Stimulated activated memory B cell treated with anti-CD40 and anti-IgM and Interleukin-4, amounts not matched to agents 10 μg/mL and 1 μg/mL and 100 μg/mL, for 72 hours (primary cell): ENCODE measurements around the gene SBF2.

Source experiments
- ATAC-seq: fragments of 150-1000 bp; cut with Tn5 transposase; 2 replicates; pipeline ENCODE4 v1.10.0; 2021
- H3K27ac Mint-ChIP-seq: one replicate; pipeline ENCODE4 v1.8.0; 2022; ENCODE audit warnings: mild to moderate bottlenecking, mixed read lengths
- H3K27me3 Mint-ChIP-seq: one replicate; pipeline ENCODE4 v1.8.0; 2022; ENCODE audit warnings: mixed read lengths
- H3K36me3 Mint-ChIP-seq: one replicate; pipeline ENCODE4 v1.8.0; 2022; ENCODE audit warnings: mixed read lengths
- H3K4me1 Mint-ChIP-seq: one replicate; pipeline ENCODE4 v1.8.0; 2022; ENCODE audit warnings: mixed read lengths
- H3K4me3 Mint-ChIP-seq: one replicate; pipeline ENCODE4 v1.8.0; 2022; ENCODE audit warnings: mild to moderate bottlenecking, moderate library complexity, mixed read lengths
- H3K9me3 Mint-ChIP-seq: one replicate; pipeline ENCODE4 v1.8.0; 2022; ENCODE audit warnings: mixed read lengths

SBF2 gene

DNA sequence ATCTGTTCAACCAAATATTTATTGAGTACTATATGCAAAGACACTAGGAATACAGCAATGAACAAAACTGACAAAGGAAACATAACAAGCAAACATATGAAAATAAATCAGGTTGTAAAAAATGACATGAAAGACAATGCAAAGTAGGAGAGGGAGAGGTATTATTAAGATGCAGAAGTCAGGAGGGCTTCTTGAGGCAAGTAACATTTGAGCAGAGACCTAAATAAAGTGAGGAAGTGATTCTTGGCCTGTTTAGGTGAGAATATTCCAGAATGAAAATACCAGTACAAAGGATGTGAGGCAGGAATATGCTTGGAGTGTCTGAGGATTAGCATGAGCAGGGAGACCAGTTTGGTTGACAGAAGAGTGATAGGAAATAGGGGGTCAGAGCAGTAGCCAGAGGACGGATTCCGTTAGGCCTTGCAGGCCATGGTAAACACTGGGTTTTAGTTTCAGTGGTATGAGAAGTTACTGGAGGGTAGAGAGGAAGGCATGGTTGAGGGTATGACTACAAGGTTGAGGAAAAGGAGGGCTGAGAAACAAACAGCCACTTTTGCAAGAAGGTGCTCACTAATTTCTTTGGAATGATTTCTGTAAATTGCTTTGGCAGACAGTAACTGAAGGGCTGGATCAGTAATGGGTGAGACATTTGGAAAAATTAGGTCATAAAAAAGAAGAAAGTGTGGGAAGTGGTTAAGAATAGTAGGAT is 438.3 kb downstream of the SBF2 start:
- Mint-ChIP-seq H3K27me3 (no peaks in the 10 kb centered on the region), H3K9me3 (no peaks in the 10 kb centered on the region), H3K4me3 (no peak overlapping the region), H3K4me1 (peaks cover 25% of the 10 kb centered on the region), H3K36me3 (no peaks in the 10 kb centered on the region), H3K27ac (no peak overlapping the region)
- peak; percentile 96 for ATAC-seq

DNA sequence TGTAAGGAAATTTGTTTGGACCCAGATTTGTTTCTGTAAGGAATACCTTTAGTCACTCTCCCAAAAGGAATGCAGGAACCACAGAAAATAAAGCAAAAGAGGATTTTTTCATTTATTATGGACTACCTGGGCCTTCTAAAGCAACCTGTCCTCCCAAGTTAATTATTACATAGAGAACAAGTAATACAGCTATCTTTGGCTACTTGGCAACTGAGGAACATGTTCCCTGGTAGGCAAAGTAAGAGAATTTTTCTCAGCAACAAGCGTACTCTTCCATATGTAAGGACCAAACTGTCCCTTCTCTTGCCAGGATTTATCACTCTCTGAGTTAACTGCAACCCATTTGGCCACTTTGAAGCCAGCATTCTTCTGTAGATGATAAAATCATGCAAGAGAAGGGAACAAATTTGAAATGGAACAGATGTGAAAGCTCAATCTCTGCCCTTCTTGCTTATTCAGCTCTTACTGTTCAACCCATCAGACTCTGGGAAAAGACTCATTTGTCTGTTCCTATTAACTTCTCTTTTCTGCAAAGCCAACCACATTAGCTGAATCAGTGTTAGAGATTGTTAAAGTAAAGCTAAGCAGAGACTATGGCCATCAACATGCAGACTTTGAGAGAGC is 440.0 kb downstream of the SBF2 start:
- H3K4me3 Mint-ChIP-seq, result no peak overlapping the region
- H3K9me3 Mint-ChIP-seq, result no peaks in the 10 kb centered on the region
- peaks cover 6% of the 10 kb centered on the region for H3K36me3 Mint-ChIP-seq
- H3K4me1 Mint-ChIP-seq, result peaks cover 25% of the 10 kb centered on the region
- no peak for ATAC-seq
- no peaks in the 10 kb centered on the region for H3K27me3 Mint-ChIP-seq
- H3K27ac Mint-ChIP-seq, result no peak overlapping the region

DNA sequence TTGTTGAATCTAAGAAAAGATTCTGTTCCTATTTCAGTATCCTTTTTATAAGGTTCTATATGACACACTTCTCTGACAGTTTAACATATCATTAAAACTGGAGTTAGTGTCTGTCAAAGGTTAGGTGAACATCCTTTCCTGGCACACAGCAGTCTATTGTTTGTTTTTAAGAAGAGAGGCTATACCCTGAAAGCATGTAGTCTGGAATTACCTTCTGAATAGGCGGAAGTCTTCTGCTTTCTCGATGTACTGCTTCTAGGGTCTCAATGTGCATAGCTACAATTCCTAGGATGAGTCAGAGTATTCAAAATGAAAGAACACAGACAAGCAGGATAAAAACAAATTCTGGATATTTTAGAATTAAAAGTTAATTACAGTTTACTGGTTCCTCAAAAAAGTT is 441.6 kb downstream of the SBF2 start:
- Mint-ChIP-seq H3K27ac (peak overlapping the region; percentile 28), H3K4me3 (no peak overlapping the region), H3K27me3 (no peaks in the 10 kb centered on the region), H3K4me1 (peaks cover 16% of the 10 kb centered on the region), H3K9me3 (no peaks in the 10 kb centered on the region), H3K36me3 (peaks cover 12% of the 10 kb centered on the region)
- no peak for ATAC-seq

DNA sequence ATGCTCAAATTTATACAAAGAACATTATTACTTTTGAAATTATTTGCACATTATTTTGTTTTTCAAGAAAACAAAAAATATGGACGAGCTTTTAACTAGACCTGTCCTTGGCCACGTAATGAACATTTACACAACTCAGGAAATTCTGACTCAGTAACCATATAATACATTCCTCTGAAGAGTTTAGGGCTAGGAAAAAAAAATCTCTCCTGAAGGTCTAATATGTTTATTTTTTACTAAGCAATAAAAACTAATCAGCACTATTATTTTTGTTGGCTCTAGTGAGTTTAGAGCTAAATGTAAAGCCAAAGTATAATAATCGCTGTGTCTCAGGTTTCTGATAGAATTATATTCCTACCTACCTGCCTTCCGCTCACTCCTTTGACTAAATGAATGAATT is 442.7 kb downstream of the SBF2 start:
- H3K27me3 Mint-ChIP-seq, result no peaks in the 10 kb centered on the region
- H3K4me1 Mint-ChIP-seq, result peaks cover 16% of the 10 kb centered on the region
- H3K4me3 Mint-ChIP-seq, result no peak overlapping the region
- H3K9me3 Mint-ChIP-seq, result no peaks in the 10 kb centered on the region
- H3K36me3 Mint-ChIP-seq, result peaks cover 19% of the 10 kb centered on the region
- no peak overlapping the region for H3K27ac Mint-ChIP-seq
- no peak for ATAC-seq

DNA sequence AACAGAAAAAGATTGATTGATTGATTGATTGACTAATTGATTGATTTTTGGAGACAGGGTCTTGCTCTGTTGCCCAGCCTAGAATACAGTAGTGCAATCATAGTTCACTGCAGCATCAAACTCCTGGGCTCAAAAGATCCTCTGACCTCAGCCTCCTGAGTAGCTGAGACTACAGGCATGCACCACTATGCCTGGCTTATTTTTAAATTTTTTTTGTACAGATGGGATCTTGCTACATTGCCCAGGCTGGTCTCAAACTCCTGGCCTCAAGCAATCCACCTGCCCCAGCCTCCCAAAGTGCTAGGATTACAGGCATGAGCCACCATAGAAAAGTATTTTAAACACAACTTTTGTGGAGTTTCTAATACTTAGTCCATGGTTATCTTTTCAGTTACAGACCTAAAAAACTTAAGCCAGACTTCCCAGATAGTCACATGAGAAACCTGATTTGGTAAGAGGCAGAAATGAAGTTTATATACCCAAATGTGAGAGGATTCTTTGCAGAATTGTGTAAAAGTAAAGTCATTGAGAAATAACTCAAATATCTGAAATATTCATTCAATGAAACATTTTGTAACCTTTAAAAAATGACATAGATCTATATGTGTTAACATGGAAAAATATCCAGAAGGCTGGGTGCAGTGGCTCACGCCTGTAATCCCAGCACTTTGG is 443.7 kb downstream of the SBF2 start:
- H3K27ac Mint-ChIP-seq, result no peak overlapping the region
- H3K36me3 Mint-ChIP-seq, result peaks cover 29% of the 10 kb centered on the region
- ATAC-seq, result no peak
- no peaks in the 10 kb centered on the region for H3K9me3 Mint-ChIP-seq
- peaks cover 16% of the 10 kb centered on the region for H3K4me1 Mint-ChIP-seq
- H3K27me3 Mint-ChIP-seq, result no peaks in the 10 kb centered on the region
- H3K4me3 Mint-ChIP-seq, result no peak overlapping the region

DNA sequence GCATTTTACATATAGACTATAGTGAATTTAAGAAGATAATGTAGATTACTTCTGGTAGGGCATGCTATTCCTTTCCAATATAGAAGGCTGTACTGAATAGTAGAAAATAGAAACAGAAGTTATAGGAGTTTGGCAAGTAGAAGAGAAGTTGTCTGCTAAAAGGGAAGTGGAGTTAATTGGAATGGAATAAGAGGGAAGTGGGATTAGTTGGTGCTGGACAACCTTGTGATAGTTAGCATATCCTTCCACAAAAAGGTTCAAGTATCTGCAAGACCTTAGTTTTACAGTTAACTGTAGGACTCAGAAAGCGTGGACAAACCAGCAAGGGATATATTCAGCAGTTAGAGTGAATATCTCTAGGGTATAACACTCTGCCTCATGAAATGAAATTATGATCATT is 444.6 kb downstream of the SBF2 start:
- Mint-ChIP-seq H3K27me3 (no peaks in the 10 kb centered on the region), H3K36me3 (peaks cover 35% of the 10 kb centered on the region), H3K9me3 (no peaks in the 10 kb centered on the region), H3K27ac (no peak overlapping the region), H3K4me3 (no peak overlapping the region), H3K4me1 (peaks cover 16% of the 10 kb centered on the region)
- ATAC-seq, result no peak

DNA sequence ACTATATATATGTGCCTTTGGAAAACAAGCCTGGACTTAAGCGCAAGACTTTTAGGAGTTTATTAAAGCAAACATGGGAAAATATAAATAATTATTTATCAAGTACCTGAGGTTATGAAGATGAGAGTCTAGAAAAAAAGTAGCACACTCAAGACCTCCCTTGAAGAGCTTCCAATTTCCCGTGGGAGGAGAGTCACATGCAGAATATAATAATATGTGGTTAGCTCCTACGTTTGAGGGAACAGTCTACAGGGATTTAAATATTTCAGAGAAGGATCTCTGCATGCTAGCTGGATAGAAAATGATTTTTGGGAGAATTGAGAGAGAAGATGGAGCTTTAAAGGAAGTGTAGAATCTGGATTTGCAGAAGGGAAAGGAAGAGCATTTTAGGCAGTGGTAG is 446.4 kb downstream of the SBF2 start:
- Mint-ChIP-seq H3K27me3 (no peaks in the 10 kb centered on the region), H3K9me3 (no peaks in the 10 kb centered on the region), H3K27ac (no peak overlapping the region), H3K4me1 (peaks cover 6% of the 10 kb centered on the region), H3K36me3 (peaks cover 39% of the 10 kb centered on the region), H3K4me3 (no peak overlapping the region)
- ATAC-seq, result no peak

DNA sequence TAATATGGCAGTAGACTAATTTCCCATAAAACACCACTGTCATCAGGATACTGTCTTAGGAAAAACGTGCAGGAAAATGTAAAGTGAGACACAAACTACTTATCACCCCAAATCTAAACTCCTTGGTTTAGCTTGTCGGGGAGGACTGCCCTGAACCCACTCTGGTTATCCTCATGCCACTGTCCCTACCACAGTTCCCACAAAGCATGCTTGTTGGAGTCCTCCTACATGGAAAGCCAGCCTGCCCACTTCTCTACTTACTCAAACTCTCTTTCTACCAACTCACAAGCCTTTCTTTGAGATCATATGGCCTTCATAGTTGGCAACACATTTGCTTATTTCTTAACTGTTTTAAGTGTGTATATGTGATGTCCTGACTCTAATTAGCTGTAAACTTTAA is 451.1 kb downstream of the SBF2 start:
- Mint-ChIP-seq H3K9me3 (no peaks in the 10 kb centered on the region), H3K4me3 (no peak overlapping the region), H3K36me3 (peaks cover 50% of the 10 kb centered on the region), H3K27me3 (no peaks in the 10 kb centered on the region), H3K4me1 (peaks cover 9% of the 10 kb centered on the region), H3K27ac (no peak overlapping the region)
- ATAC-seq, result no peak

DNA sequence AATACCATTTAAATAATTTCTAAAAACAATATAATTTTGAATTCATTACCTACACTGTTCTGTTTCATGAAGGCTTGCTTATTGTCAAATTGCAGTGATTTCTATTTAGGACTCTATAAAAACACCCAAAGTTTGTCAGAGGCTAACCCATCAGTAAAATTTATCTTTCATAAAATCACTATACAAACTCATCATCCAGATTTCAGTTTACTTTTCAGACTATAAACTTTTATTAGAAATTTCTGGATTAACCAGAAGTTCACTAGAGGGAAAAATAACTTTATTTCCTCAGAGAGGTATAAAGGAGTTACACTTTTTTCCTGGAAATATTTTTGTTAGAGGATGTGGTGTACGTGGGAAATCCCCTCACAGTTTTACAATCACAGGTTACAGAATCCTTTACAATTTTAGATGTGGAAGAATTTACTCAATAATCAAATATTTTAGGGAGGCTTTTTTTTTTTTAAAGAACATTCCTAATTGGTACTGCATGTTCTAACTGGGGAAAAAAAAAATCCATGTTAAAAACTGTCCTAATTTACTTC is 453.5 kb downstream of the SBF2 start:
- Mint-ChIP-seq H3K27ac (no peak overlapping the region), H3K4me1 (peaks cover 9% of the 10 kb centered on the region), H3K4me3 (no peak overlapping the region), H3K36me3 (peaks cover 29% of the 10 kb centered on the region), H3K27me3 (no peaks in the 10 kb centered on the region), H3K9me3 (no peaks in the 10 kb centered on the region)
- ATAC-seq, result no peak

DNA sequence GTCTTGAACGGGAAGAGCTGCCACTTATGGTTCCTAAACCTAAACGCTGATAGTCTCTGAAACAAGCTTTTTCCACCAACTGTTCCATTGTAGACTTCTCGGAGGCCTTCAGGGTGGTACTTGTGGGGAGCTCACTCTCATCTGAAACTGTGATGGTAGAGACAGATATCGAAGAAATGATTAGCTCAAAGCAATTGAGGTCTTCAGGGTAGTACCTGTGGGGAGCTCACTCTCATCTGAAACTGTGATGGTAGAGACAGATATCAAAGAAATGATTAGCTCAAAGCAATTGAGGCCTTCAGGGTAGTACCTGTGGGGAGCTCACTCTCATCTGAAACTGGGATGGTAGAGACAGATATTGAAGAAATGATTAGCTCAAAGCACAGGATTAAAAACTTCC is 454.5 kb downstream of the SBF2 start:
- no peaks in the 10 kb centered on the region for H3K27me3 Mint-ChIP-seq
- no peak for ATAC-seq
- H3K4me1 Mint-ChIP-seq, result peaks cover 9% of the 10 kb centered on the region
- no peak overlapping the region for H3K27ac Mint-ChIP-seq
- no peaks in the 10 kb centered on the region for H3K9me3 Mint-ChIP-seq
- peaks cover 22% of the 10 kb centered on the region for H3K36me3 Mint-ChIP-seq
- no peak overlapping the region for H3K4me3 Mint-ChIP-seq

DNA sequence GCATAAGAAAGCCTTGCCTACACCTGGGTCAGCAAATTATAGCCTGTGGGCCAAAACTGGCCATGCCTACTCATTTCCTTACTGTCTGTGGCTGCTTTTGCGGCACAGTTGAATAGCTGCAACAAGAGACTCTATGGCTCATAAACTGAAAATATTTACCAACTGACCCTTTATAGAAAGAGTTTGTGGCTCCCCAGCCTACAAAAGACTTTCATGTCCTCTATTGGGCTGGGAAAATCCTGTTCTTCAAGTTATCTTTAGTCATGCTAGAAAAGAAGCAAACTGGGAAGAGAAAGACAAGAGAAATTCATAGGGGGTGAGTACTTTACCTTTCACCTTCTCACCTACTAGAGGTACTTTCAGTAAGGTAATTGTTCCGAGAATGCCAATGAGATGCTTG is 455.1 kb downstream of the SBF2 start:
- H3K4me3 Mint-ChIP-seq, result no peak overlapping the region
- H3K27ac Mint-ChIP-seq, result no peak overlapping the region
- no peaks in the 10 kb centered on the region for H3K27me3 Mint-ChIP-seq
- no peaks in the 10 kb centered on the region for H3K9me3 Mint-ChIP-seq
- H3K4me1 Mint-ChIP-seq, result peaks cover 9% of the 10 kb centered on the region
- ATAC-seq, result peak; percentile 53
- H3K36me3 Mint-ChIP-seq, result peaks cover 22% of the 10 kb centered on the region

DNA sequence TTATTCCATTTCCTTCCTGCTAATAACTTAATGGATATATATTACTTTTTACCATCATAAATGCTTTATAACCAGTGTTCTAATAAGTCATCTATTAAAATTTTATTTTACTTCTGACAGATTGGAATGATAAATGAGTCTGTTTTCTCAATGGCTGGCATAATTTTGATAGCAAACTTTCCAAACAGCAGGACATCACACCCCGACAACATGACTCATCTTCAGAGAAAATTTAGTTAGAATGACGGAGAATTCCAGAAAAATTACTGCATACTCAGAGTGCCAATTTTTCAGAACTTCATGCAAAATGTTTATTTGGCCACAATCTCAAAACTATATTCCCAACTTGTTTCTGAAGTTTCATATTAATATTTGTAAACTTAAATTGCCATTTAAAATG is 455.8 kb downstream of the SBF2 start:
- Mint-ChIP-seq H3K36me3 (peaks cover 22% of the 10 kb centered on the region), H3K27ac (no peak overlapping the region), H3K27me3 (no peaks in the 10 kb centered on the region), H3K4me1 (peaks cover 9% of the 10 kb centered on the region), H3K4me3 (no peak overlapping the region), H3K9me3 (no peaks in the 10 kb centered on the region)
- no peak for ATAC-seq

DNA sequence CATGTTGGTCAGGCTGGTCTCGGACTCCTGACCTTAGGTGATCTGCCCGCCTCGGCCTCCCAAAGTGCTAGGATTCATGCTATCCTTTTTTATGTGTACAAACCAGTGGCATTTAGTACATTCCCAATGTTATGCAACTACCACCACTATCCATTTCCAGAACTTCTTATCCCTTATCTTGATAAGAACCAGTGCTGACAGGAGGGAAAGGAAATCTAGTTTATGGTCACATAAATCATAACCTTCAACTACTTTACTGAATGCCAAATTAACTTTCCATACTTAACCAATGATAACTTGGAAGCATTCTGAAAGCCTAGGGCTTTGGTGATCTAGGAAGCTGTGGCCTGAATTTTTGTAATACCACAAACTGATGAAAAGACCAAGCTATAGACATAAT is 459.7 kb downstream of the SBF2 start:
- H3K36me3 Mint-ChIP-seq, result peaks cover 12% of the 10 kb centered on the region
- peaks cover 6% of the 10 kb centered on the region for H3K4me1 Mint-ChIP-seq
- no peaks in the 10 kb centered on the region for H3K9me3 Mint-ChIP-seq
- H3K27ac Mint-ChIP-seq, result no peak overlapping the region
- no peak for ATAC-seq
- H3K4me3 Mint-ChIP-seq, result no peak overlapping the region
- H3K27me3 Mint-ChIP-seq, result no peaks in the 10 kb centered on the region

DNA sequence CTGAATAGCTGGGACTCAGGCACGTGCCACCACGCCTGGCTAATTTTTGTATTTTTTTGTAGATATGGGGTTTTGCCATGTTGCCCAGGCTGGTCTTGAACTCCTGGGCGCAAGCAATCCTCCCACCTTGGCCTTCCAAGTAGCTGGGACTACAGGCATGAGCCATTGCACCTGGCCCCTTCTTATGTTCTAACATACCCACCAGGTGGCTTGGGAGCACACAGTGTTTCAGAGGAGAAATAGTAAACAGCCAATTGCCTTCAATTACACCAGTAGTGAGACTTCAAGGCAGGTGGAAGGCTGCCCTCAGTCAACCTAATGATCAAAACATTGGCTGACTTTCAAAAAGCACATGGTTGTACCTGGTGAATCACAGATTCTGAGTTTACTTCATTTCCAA is 462.9 kb downstream of the SBF2 start:
- Mint-ChIP-seq H3K36me3 (peaks cover 7% of the 10 kb centered on the region), H3K4me3 (no peak overlapping the region), H3K27ac (no peak overlapping the region), H3K9me3 (no peaks in the 10 kb centered on the region), H3K27me3 (no peaks in the 10 kb centered on the region), H3K4me1 (peaks cover 5% of the 10 kb centered on the region)
- ATAC-seq, result no peak

DNA sequence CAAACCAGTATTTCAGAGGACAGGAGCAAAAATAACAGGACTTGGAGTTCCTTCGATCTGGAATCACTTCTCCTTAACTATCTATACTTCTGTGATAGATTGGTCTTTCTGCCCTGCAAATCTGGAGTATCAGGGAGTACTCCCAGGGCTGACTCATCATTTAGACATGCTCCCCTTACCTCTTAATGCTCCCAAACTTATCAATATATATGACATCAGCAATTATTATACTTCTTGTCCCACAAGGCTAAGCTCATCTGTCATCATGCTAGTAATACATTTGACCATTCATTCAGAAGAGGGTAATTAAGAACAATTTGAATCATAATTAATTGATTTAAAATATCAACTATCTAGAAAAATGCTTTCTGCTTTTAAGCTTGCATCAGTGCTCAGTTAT is 466.3 kb downstream of the SBF2 start:
- Mint-ChIP-seq H3K4me1 (peaks cover 8% of the 10 kb centered on the region), H3K27ac (no peak overlapping the region), H3K36me3 (peaks cover 7% of the 10 kb centered on the region), H3K27me3 (no peaks in the 10 kb centered on the region), H3K9me3 (no peaks in the 10 kb centered on the region), H3K4me3 (no peak overlapping the region)
- ATAC-seq, result no peak

DNA sequence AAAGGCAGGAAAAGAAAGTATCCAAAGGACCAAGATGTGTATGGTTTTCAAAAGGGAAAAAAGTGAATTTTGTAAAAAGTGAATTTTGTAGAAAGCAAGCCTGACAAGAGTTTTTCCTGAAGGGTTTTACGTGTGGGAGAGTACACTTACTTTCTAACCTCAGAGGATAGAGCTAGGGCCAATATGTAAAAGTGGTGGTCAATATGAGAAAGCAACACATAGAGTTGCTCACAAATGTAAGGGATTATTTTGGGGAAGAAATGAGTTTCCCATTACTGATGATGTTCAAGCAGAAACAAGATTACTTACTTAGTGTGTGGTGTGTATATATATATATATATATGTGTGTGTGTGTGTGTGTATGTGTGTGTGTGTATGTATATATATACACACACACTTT is 467.6 kb downstream of the SBF2 start:
- H3K4me1 Mint-ChIP-seq, result peaks cover 8% of the 10 kb centered on the region
- no peaks in the 10 kb centered on the region for H3K27me3 Mint-ChIP-seq
- no peak overlapping the region for H3K27ac Mint-ChIP-seq
- H3K4me3 Mint-ChIP-seq, result no peak overlapping the region
- H3K9me3 Mint-ChIP-seq, result no peaks in the 10 kb centered on the region
- H3K36me3 Mint-ChIP-seq, result no peaks in the 10 kb centered on the region
- ATAC-seq, result no peak
